ENCODE measurements around the gene COL18A1.
"Not testable (repeated sequence)": the region's sequence is repeated elsewhere in the genome, so short reads cannot be mapped to it uniquely, and the experiment has no call there.

Gene COL18A1

DNA sequence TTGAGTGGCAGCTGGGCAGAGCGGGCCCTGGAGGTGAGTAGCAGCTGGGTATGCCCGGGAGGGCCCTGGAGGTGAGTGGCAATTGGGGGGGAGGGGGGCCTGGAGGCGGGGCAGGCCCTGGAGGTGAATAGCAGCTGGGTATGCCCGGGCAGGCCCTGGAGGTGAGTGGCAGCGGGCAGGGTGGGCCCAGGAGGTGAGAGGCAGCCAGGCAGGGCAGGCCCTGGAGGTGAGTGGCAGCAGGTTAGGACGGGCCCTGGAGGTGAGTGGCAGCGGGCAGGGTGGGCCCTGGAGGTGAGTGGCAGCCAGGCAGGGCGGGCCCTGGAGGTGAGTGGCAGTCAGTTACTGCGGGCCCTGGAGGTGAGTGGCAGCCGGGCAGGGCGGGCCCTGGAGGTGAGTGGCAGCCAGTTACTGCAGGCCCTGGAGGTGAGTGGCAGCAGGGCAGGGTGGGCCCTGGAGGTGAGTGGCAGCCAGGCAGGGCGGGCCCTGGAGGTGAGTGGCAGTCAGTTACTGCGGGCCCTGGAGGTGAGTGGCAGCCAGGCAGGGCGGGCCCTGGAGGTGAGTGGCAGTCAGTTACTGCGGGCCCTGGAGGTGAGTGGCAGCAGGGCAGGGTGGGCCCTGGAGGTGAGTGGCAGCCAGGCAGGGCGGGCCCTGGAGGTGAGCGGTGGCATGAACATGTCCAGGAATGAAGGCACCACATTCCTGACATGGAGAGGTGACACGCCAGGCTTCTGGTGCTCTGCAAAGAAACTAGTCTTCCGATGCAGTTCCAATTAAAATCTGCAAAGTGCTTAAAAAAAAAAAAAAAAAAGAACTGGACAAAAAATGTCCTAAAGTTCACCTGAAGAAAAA lies 122.4 kb downstream of the COL18A1 start:
- not testable (repeated sequence) for DNase-seq

GRCh38 chr21:45528028-45528705 lies 123.2 kb downstream of the COL18A1 start:
- DNase-seq: no peak

- DNase-seq: no peak
Measured at GRCh38 chr21:45528981-45529784, 124.2 kb downstream of the COL18A1 start.

DNA sequence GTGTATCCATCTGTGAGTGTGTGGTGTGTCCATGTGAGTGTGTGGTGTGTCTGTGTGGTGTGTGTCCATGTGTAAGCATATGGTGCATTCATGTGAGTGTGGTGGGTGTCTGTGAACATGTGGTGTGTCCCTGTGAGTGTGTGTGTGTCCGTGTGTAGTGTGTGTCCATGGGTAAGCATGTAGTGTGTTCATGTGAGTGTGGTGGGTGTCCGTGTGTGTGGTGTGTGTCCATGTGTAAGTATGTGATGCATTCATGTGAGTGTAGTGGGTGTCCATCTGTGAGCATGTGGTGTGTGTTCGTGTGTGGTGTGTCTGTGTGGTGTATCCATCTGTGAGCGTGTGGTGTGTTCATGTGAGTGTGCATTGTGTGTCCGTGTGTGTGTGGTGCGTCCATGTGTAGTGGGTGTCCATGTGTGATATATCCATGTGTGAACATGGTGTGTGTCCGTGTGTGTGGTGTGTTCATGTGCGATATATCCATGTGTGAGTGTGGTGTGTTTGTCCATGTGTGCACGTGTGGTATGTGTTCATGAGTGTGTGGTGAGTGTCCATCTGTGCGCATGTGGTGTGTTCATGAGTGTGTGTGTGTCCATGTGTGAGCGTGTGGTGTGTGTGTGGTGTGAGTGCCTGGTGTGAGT lies 124.9 kb downstream of the COL18A1 start:
- DNase-seq: no peak

- no peak for DNase-seq
Measured at GRCh38 chr21:45530423-45531113, 125.6 kb downstream of the COL18A1 start.

DNA sequence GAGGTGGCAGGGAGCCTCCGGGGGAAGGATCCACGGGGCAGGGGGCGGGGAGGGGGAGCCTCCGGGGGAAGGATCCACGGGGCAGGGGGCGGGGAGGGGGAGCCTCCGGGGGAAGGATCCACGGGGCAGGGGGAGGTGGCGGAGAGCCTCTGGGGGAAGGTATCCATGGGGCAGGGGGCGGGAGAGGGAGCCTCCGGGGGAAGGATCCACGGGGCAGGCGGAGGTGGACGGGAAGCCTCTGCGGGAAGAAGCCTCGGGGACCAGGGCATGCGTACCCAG lies 126.1 kb downstream of the COL18A1 start:
- not testable (repeated sequence) for DNase-seq

- DNase-seq: no peak
Measured at GRCh38 chr21:45531393-45532215, 126.6 kb downstream of the COL18A1 start.

DNA sequence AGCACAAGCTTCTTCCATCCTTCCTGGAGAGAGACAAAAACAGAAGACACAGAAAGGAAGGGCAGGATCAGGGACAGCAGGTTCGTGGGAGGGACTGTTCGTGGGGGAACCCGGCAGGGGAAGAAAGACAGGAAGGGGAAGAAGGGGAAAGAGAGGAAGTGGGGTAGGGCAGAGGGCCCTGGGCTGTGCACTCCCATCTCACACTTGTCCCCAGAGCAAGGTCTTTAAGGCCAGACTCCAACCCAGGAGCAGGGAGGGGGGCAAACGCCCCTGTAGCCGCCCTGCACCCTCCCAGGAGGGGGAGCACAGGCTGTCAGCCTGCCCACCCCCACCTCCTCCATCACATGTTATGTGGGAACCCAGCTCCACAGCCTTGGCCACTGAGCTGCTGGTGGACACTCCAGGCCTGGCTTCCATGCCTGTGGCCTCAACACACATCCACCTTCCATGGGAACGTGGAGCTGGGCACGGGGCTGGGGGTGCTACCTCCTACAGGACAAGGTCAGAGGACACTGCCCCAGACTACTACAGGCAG lies 127.9 kb downstream of the COL18A1 start:
- DNase-seq: no peak

GRCh38 chr21:45533361-45533845 lies 128.4 kb downstream of the COL18A1 start:
- no peak for DNase-seq

DNA sequence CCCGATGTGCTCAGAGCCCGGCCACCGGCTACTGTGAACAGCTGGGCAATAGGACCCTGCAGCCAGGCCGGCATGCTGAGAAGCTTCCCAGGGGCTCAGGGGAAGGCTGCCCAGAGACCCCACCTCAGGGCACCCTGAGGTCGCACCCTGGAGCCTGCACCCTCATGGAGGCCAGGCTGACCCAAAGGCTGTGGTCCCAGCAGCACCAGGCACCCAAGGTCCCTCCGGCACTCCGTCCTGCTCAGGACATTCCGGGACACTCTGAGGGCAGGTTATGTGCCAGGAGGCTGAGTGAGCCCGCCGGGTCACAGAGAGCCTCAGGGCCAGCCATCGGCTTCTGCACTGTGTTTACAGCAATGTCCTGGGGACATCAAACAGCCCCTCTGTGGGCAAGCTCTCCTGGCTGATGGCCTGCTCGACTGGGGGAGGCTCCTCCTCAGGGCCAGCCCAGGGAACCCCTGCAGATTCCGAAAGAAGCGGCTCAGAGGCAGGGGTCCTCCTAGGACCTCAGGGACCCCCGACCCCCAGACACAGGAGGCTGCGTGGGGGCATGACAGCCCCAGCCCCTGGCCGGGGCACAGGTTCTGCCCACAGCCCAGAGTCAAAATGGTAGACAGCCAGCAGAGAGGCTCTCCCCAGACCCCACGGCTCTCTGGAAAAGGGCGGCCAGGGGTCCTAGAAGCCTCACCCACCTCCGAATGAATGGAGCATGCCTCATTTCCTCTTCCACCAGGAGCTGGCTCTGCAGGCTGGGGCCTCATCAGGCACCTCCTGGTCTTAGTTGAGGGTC lies 129.1 kb downstream of the COL18A1 start:
- no peak for DNase-seq

- DNase-seq: no peak
Measured at GRCh38 chr21:45534636-45535331, 129.8 kb downstream of the COL18A1 start.

DNA sequence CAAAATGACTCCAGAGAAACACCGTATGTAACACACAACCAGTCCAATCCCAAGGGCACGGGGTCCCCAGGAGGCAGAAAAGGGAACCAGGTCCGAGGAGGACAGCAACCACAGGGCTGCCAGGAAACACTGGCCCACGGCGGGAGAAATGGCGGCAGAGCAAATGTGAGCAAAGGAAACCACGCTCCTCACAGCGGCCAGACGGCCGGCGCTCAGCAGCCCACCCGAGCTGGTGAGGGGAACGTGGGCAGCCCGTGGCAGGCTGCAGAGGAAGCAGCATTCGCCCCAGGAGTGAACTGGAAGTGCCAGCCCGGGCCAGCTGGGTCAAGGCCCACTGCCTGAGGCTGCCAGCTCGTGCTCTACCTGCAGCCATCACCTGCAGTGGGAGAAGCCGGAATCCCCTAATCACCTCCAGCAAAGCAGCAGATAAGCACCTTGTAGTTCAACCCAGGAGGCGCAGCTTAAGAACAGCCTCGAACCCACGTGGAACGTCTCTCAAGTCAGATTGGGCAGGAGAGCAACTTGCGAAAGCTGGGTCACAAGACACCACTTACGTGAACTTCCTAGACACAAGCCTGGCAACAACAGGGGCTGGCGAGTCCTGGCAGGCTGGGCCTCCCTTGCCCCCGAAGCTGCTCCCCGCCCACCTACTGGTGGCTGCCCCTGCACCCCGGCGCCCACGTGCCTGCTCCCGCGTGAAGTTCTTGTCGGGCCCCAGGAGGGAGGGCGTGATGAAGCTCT lies 130.5 kb downstream of the COL18A1 start:
- peak; percentile 50 for DNase-seq

GRCh38 chr21:45536301-45537081 lies 131.5 kb downstream of the COL18A1 start:
- no peak for DNase-seq

DNA sequence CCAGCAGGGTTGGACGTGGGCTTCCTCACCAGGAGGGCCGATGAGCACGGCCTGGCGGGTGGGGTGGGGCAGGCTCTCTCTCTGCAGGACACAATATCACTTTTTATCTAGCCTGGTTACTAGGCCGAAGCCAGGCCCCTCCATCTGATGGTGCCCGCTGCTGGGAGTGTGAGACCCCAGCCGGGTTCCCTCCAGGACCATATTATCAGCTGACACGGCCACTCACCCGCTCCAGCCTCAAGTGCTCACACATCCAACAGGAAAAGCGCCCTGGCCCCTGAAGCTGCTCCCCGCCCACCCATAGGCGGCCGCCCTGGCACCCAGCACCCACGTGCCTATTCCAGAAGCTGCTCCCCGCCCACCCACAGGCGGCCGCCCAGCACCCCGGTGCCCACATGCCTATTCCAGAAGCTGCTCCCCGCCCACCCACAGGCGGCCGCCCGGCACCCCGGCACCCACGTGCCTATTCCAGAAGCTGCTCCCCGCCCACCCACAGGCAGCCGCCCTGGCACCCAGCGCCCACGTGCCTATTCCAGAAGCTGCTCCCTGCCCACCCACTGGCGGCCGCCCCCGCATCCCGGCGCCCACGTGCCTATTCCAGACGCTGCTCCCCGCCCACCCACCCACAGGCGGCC lies 132.3 kb downstream of the COL18A1 start:
- DNase-seq: no peak

DNA sequence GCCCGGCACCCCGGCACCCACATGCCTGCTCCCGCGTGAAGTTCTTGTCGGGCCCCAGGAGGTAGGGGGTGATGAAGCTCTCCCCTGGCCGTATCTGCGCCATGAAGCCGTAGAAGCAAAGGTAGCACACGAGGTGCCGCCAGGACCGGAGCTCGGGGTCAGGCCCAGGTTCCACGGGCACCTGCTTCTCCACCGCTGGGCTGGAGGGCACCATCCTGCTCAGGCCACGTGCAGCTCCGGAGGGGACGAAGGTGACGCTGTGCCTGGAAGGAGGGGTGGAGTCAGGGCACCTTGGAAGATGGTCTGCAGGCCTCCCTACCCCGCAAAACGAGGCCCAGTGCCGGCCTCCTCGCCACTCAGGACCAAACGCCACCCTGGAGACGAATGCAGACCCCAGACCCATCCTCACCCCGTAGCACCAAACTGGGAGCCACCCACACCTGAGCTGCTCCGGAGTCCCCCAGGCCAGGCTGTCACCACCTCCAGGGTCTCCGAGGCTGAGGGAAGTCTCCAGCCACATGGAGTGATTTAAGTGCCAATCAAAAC lies 132.9 kb downstream of the COL18A1 start:
- DNase-seq: no peak

DNA sequence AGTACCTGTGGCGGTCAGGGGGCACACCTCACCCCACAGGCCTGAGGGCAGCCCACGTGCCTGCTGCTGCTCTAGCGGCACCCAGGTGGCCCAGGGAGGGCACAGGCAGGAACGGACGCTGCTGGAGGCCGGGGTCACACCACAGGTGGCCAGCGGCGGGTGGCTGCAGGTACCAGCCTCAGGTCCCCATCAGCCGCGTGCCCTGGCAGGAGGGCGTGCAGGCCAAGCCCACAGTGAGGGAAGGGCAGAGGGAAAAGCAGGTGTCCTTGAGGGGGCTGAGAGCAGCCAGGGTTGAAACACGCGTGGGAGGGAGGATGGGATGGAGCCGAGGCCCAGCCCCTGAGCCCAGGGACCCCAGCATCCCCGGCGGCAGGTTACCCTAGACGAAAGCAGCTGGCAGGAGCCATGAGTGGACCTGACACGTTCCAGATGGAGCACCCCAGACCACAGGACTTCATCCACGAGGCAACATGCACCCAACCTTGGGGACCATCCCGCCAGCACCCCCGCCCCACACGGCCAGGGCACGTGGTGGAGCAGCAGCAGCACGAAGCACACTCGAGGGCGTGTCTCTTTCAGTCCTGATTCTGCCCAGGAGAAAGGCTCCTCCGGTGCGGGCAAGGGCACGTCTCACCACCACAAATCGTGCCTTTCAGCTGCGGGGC lies 133.5 kb downstream of the COL18A1 start:
- no peak for DNase-seq
